G401 (cell line): Measurements from ENCODE around the gene ALOXE3. TPM values are rescaled to one million over a fixed set of nuclear protein-coding genes. Genes with fewer than 3 reads are reported as not detected.

Source experiments
- DNase-seq: peaks from one replicate; pipeline ENCODE4 v3.0.0-alpha.2; 2015; ENCODE audit warnings: low spot score
- in situ Hi-C: cut with HindIII; loops from 2 replicates; pipeline ENCODE4 v1.10.0; 2016; ENCODE audit warnings: low sequenced_read_pairs, mixed read lengths
- total RNA-seq: library from RNA; depleted of rRNA; stranded (reverse); fragments of >200 nt; shearing (Covaris generic); gene quantifications from 2 replicates; pipeline ENCODE4 v1.2.3, GENCODE V29; 2014

ALOXE3 gene
- total RNA-seq, 1 experiment from 2014 or later, result 0.85 TPM

- no peak for DNase-seq
- in situ Hi-C loops, result no loop called here
These were observed 26.3 kb upstream of the ALOXE3 start for GRCh38 chr17:8144401-8145231.

- in situ Hi-C loops, result no loop called here
- no peak for DNase-seq
These were observed 25.5 kb upstream of the ALOXE3 start for GRCh38 chr17:8143581-8144400.

- no peak for DNase-seq
- in situ Hi-C loops, result no loop called here
These were observed 24.7 kb upstream of the ALOXE3 start for GRCh38 chr17:8142887-8143580.

- in situ Hi-C loops, result no loop called here
- no peak for DNase-seq
These were observed 24.0 kb upstream of the ALOXE3 start for GRCh38 chr17:8142158-8142886.

- DNase-seq, result no peak
- in situ Hi-C loops, result no loop called here
These were observed 23.4 kb upstream of the ALOXE3 start for GRCh38 chr17:8141741-8142140.

GRCh38 chr17:8141045-8141444 is 22.7 kb upstream of the ALOXE3 start:
- in situ Hi-C loops, result no loop called here
- no peak for DNase-seq

- DNase-seq, result no peak
- in situ Hi-C loops, result no loop called here
These were observed 22.0 kb upstream of the ALOXE3 start for GRCh38 chr17:8140065-8141029.

- in situ Hi-C loops, result no loop called here
- DNase-seq, result peak; percentile 95
These were observed 20.5 kb upstream of the ALOXE3 start for GRCh38 chr17:8138672-8139371.

- in situ Hi-C loops, result no loop called here
- DNase-seq, result no peak
These were observed 20.0 kb upstream of the ALOXE3 start for GRCh38 chr17:8138374-8138671.

- DNase-seq, result peak; percentile 31
- in situ Hi-C loops, result no loop called here
These were observed 19.5 kb upstream of the ALOXE3 start for GRCh38 chr17:8137645-8138373.

GRCh38 chr17:8133941-8134340 is 15.6 kb upstream of the ALOXE3 start:
- in situ Hi-C loops, result no loop called here
- DNase-seq, result no peak

- no peak for DNase-seq
- in situ Hi-C loops, result no loop called here
These were observed 15.1 kb upstream of the ALOXE3 start for GRCh38 chr17:8133399-8133798.

- no peak for DNase-seq
- in situ Hi-C loops, result no loop called here
These were observed 13.6 kb upstream of the ALOXE3 start for GRCh38 chr17:8131844-8132441.

GRCh38 chr17:8128125-8128784 is 9.9 kb upstream of the ALOXE3 start:
- DNase-seq, result no peak
- in situ Hi-C loops, result no loop called here

- DNase-seq, result peak; percentile 72
- in situ Hi-C loops, result no loop called here
These were observed 8.3 kb upstream of the ALOXE3 start for GRCh38 chr17:8126491-8127066.

GRCh38 chr17:8125947-8126490 is 7.7 kb upstream of the ALOXE3 start:
- in situ Hi-C loops, result no loop called here
- DNase-seq, result peak; percentile 44
